ENCODE data around the gene APBA1. TPM values are rescaled to one million over a fixed set of nuclear protein-coding genes. Genes with fewer than 3 reads are reported as not detected.
A peak's percentile ranks its signal among the peaks of the same experiment; 100 is the strongest.

The APBA1 gene
- total RNA-seq, 1 donor from 2014 or later, result under 0.01 TPM

- no peaks in the 10 kb centered on the region for H3K27me3 ChIP-seq (ENCODE audit: control insufficient read depth, insufficient read depth, low read length)
- no peak for FAIRE-seq
- no peak for DNase-seq (ENCODE audit: low read depth)
- TF ChIP-seq CTCF (IDR thresholded peaks at IDR 0.05; ENCODE audit: insufficient read depth, low read length, severe bottlenecking), result no peak
- H3K36me3 ChIP-seq (ENCODE audit: control insufficient read depth, insufficient read depth, low read length), result no peaks in the 10 kb centered on the region
- H3K4me3 ChIP-seq (ENCODE audit: low read depth, low read length), result no peak overlapping the region
Measured at GRCh38 chr9:69476016-69476415, 196.2 kb downstream of the APBA1 start.

- H3K36me3 ChIP-seq (ENCODE audit: control insufficient read depth, insufficient read depth, low read length), result no peaks in the 10 kb centered on the region
- no peak for FAIRE-seq
- no peaks in the 10 kb centered on the region for H3K27me3 ChIP-seq (ENCODE audit: control insufficient read depth, insufficient read depth, low read length)
- DNase-seq (ENCODE audit: low read depth), result no peak
- no peak overlapping the region for H3K4me3 ChIP-seq (ENCODE audit: low read depth, low read length)
- TF ChIP-seq CTCF (IDR thresholded peaks at IDR 0.05; ENCODE audit: insufficient read depth, low read length, severe bottlenecking), result no peak
Measured at GRCh38 chr9:69474821-69475220, 197.3 kb downstream of the APBA1 start.

GRCh38 chr9:69472101-69472620, 200.0 kb downstream of the APBA1 start:
- DNase-seq (ENCODE audit: low read depth) (no peak), FAIRE-seq (no peak)
- no peaks in the 10 kb centered on the region for H3K27me3 ChIP-seq (ENCODE audit: control insufficient read depth, insufficient read depth, low read length)
- no peak for TF ChIP-seq CTCF (IDR thresholded peaks at IDR 0.05; ENCODE audit: insufficient read depth, low read length, severe bottlenecking)
- H3K36me3 ChIP-seq (ENCODE audit: control insufficient read depth, insufficient read depth, low read length), result no peaks in the 10 kb centered on the region
- no peak overlapping the region for H3K4me3 ChIP-seq (ENCODE audit: low read depth, low read length)

GRCh38 chr9:69471433-69471832, 200.7 kb downstream of the APBA1 start:
- Histone ChIP-seq H3K36me3 (ENCODE audit: control insufficient read depth, insufficient read depth, low read length) (no peaks in the 10 kb centered on the region), H3K27me3 (ENCODE audit: control insufficient read depth, insufficient read depth, low read length) (no peaks in the 10 kb centered on the region), H3K4me3 (ENCODE audit: low read depth, low read length) (no peak overlapping the region)
- FAIRE-seq, result no peak
- no peak for TF ChIP-seq CTCF (IDR thresholded peaks at IDR 0.05; ENCODE audit: insufficient read depth, low read length, severe bottlenecking)
- DNase-seq (ENCODE audit: low read depth), result peak; percentile 74

- Histone ChIP-seq H3K27me3 (ENCODE audit: control insufficient read depth, insufficient read depth, low read length) (no peaks in the 10 kb centered on the region), H3K4me3 (ENCODE audit: low read depth, low read length) (no peak overlapping the region), H3K36me3 (ENCODE audit: control insufficient read depth, insufficient read depth, low read length) (no peaks in the 10 kb centered on the region)
- TF ChIP-seq CTCF (IDR thresholded peaks at IDR 0.05; ENCODE audit: insufficient read depth, low read length, severe bottlenecking), result no peak
- DNase-seq (ENCODE audit: low read depth) (no peak), FAIRE-seq (peak; percentile 62)
Measured at GRCh38 chr9:69470186-69470977, 201.8 kb downstream of the APBA1 start.

Data from bronchial epithelial cell (primary cell).